BE2C (cell line): ENCODE measurements around the gene DLL3. TPM values are rescaled to one million over a fixed set of nuclear protein-coding genes. Genes with fewer than 3 reads are reported as not detected.
A peak's percentile ranks its signal among the peaks of the same experiment; 100 is the strongest.
"Not testable (repeated sequence)": the region's sequence is repeated elsewhere in the genome, so short reads cannot be mapped to it uniquely, and the experiment has no call there.

Experiments
- DNase-seq: peaks from one replicate; pipeline ENCODE4 v3.0.0-alpha.2; 2020
- H3K27me3 ChIP-seq: fragments of 250-450 bp; sonication (Bioruptor Pico); 2 replicates; pipeline ENCODE4 v1.5.1; 2020; ENCODE audit warnings: mild to moderate bottlenecking
- H3K36me3 ChIP-seq: fragments of 250-450 bp; sonication (Bioruptor Pico); 2 replicates; pipeline ENCODE4 v1.5.1; 2020; ENCODE audit warnings: mild to moderate bottlenecking
- H3K4me1 ChIP-seq: fragments of 250-450 bp; sonication (Bioruptor Pico); 2 replicates; pipeline ENCODE4 v1.5.1; 2020
- H3K4me3 ChIP-seq: 2 replicates; pipeline ENCODE4 v1.5.1; 2011; ENCODE audit warnings: low read depth, low read length
- H3K9me3 ChIP-seq: fragments of 250-450 bp; sonication (Bioruptor Pico); 2 replicates; pipeline ENCODE4 v1.5.1; 2020
- polyA plus RNA-seq: library from polyadenylated mRNA; unstranded; fragments of >200 nt; gene quantifications from one replicate; pipeline ENCODE4 v1.2.1, GENCODE V29; 2012; ENCODE audit warnings: low read depth, missing spikeins; ENCODE audit not compliant: insufficient read length, insufficient read depth
- TF ChIP-seq, protein P1 (sequence below): IDR thresholded peaks from 2 replicates; pipeline ENCODE4 v1.5.1; 2012; ENCODE audit warnings: mild to moderate bottlenecking, low read depth, low read length

Gene DLL3, protein sequence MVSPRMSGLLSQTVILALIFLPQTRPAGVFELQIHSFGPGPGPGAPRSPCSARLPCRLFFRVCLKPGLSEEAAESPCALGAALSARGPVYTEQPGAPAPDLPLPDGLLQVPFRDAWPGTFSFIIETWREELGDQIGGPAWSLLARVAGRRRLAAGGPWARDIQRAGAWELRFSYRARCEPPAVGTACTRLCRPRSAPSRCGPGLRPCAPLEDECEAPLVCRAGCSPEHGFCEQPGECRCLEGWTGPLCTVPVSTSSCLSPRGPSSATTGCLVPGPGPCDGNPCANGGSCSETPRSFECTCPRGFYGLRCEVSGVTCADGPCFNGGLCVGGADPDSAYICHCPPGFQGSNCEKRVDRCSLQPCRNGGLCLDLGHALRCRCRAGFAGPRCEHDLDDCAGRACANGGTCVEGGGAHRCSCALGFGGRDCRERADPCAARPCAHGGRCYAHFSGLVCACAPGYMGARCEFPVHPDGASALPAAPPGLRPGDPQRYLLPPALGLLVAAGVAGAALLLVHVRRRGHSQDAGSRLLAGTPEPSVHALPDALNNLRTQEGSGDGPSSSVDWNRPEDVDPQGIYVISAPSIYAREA
- 41.5 TPM for polyA plus RNA-seq

DNA sequence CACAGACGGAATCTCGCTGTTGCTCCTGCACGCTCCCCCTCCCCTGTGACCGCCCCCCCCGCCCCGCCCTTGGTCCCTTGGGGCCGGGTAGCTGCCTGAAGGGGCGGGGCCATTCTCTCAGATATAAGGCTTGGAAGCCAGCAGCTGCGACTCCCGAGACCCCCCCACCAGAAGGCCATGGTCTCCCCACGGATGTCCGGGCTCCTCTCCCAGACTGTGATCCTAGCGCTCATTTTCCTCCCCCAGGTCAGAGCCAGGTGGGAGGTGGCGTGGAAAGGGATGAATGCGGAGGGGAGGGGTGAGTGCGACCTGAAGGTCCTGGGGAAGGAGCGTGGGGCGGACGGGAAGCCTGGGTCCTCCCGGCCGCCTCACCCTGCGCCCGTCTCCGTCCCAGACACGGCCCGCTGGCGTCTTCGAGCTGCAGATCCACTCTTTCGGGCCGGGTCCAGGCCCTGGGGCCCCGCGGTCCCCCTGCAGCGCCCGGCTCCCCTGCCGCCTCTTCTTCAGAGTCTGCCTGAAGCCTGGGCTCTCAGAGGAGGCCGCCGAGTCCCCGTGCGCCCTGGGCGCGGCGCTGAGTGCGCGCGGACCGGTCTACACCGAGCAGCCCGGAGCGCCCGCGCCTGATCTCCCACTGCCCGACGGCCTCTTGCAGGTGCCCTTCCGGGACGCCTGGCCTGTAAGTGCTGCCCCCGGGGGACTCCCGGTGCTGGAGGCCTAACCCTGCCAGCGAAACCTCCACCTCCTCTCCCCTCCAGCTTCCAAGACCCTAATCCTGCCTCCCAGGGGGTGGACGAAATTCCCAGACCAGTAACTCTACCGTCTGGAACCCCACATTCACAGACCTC, at the start of gene DLL3:
DLL3 (plus strand) TSS at position 150 of the 845 bp plus-strand sequence; CDS start at position 178, 28 bp downstream.
- H3K36me3 ChIP-seq: peaks cover 8% of the 10 kb centered on the region
- peak within 1 kb of the TSS; percentile 76 for H3K4me3 ChIP-seq
- H3K4me1 ChIP-seq: 0 out of 2 replicates have a peak, but pooled peaks cover 5% of the 10 kb centered on the region
- TF ChIP-seq, protein P1, sequence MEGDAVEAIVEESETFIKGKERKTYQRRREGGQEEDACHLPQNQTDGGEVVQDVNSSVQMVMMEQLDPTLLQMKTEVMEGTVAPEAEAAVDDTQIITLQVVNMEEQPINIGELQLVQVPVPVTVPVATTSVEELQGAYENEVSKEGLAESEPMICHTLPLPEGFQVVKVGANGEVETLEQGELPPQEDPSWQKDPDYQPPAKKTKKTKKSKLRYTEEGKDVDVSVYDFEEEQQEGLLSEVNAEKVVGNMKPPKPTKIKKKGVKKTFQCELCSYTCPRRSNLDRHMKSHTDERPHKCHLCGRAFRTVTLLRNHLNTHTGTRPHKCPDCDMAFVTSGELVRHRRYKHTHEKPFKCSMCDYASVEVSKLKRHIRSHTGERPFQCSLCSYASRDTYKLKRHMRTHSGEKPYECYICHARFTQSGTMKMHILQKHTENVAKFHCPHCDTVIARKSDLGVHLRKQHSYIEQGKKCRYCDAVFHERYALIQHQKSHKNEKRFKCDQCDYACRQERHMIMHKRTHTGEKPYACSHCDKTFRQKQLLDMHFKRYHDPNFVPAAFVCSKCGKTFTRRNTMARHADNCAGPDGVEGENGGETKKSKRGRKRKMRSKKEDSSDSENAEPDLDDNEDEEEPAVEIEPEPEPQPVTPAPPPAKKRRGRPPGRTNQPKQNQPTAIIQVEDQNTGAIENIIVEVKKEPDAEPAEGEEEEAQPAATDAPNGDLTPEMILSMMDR: no peak
- H3K27me3 ChIP-seq: no peaks in the 10 kb centered on the region
- no peaks in the 10 kb centered on the region for H3K9me3 ChIP-seq
- DNase-seq: peak; percentile 89

DNA sequence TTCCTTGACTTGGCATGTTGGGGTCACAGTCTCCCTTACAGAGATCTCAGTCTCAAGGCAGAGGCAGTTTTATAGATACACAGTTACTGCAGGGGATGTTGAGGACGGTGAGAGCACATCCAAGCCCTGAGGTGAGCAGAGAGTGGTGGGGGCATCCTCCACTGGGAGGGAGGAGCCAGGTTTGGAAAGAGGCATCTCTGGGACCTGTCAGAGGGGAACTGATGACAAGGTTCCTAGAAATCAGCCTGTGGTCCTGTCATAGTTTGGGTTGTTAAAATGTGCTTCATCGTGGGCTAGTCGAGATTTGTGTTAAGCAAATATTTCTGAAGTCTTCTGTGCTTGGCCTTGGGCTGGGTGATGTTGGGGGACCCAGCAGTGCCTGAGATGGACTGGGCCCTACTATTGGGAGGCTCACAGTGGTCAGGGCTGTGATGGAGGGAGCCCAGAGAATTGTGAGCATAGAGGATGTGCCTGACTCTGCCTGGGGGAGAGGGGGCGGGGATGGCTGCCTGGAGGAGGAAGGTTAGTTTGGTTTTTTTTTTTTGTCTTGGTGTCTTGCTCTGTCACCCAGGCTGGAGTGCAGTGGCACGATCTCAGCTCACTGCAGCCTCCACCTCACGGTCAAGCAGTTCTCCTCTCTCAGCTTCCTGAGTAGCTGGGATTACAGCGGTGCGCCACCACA, 49.5 kb upstream of the DLL3 start:
- Histone ChIP-seq H3K4me3 (no peak overlapping the region), H3K4me1 (no peaks in the 10 kb centered on the region), H3K27me3 (no peaks in the 10 kb centered on the region), H3K9me3 (no peaks in the 10 kb centered on the region), H3K36me3 (peaks cover 44% of the 10 kb centered on the region)
- no peak for DNase-seq
- TF ChIP-seq, protein P1: no peak

DNA sequence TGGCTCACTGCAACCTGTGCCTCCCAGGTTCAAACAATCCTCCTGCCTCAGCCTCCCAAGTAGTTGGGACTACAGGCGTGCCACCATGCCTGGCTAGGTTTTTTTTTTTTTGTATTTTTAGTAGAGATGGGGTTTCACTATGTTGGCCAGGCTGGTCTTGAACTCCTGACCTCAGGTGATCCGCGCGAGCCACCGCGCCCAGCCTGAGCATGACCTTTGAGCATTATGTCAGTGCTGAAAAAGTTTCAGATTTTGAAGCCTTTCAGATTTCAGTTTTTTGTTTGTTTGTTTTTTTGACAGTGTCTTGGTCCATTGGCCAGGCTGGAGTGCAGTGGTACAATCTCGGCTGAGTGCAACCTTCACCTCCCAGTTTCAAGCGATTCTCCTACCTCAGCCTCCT, 47.5 kb upstream of the DLL3 start:
- DNase-seq, H3K27me3 ChIP-seq, H3K4me1 ChIP-seq, H3K4me3 ChIP-seq, H3K9me3 ChIP-seq: not testable (repeated sequence)
- peaks cover 44% of the 10 kb centered on the region for H3K36me3 ChIP-seq

DNA sequence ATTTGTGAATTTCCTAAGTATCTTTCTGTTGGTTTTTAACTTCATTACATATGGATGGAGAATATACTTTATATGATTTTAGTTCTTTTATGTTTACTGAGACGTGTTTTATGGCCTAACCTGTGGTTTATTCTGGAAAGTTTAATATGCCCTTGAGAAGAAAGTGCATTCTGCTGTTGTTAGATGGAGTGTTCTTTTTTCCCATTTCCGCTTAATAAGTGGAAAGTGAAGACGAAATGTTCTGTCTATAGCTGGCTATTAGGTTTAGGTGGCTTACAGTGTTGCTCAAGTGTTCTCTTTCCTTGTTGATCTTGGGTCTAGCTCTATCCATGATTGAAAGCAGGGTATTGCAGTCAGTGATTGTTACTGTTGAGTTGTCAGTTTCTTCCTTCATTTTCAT, 35.3 kb upstream of the DLL3 start:
- no peak for DNase-seq
- TF ChIP-seq, protein P1: no peak
- Histone ChIP-seq H3K4me3 (no peak overlapping the region), H3K36me3 (peaks cover 70% of the 10 kb centered on the region), H3K4me1 (no peaks in the 10 kb centered on the region), H3K9me3 (no peaks in the 10 kb centered on the region), H3K27me3 (no peaks in the 10 kb centered on the region)

DNA sequence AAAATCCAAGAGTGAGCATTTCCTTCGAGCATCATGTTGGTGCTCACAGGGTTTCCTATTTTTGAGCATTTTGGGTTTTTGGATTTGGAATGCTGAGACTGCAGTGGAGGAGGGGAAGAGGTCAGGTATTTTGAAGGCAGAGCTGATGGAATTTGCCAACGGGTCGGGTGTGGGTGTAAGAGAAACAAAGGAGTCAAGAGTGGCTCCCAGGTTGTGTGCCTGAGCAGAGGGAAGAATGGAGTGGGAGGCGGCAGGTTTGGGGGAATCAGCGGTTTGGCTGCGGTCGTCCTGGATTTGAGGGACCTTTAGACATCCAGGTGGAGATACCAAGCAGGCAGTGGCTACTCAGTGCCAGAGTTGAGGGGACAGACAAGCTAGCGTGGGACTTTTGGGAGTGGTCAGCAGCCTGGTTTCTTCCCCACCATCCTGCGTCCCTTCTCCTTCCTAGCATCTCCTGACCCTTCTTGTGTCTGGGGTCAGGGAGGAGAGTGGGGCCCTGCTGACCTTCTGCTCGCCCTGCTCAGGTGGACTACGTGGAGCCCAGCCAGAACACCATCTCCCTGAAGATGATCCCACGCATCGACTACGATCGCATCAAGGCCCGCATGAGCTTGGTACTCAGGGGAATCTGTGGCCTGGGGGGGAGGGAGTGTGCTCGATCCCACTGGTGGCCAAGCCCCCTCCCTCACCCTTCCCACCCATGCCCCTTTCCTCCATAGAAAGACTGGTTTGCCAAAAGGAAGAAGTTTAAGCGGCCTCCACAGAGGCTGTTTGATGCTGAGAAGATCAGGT, 32.6 kb upstream of the DLL3 start:
- TF ChIP-seq, protein P1: no peak
- Histone ChIP-seq H3K4me1 (no peaks in the 10 kb centered on the region), H3K27me3 (no peaks in the 10 kb centered on the region)

More for the DNA sequence above, 32.6 kb upstream of the DLL3 start:
- Histone ChIP-seq H3K36me3 (peaks cover 71% of the 10 kb centered on the region), H3K4me3 (no peak overlapping the region), H3K9me3 (no peaks in the 10 kb centered on the region)
- DNase-seq: no peak
